Gastroesophageal sphincter (tissue), 4 donors: Measurements from ENCODE around the gene SLC38A5. TPM values are rescaled to one million over a fixed set of nuclear protein-coding genes. Genes with fewer than 3 reads are reported as not detected.

Source experiments
- ATAC-seq: fragments of 150-250 bp; one replicate; pipeline ENCODE4 v1.9.1; 2016; ENCODE audit warnings: mild to moderate bottlenecking, moderate library complexity
- H3K27ac ChIP-seq, 4 donors: fragments of 200-600 bp; sonication (generic) in 3 of 4; 1 replicate in 3 of 4; 2 replicates in 1 of 4; pipeline ENCODE4 v1.5.1; 2016 to 2019
- H3K27me3 ChIP-seq: fragments of 200-600 bp; sonication (generic); one replicate; pipeline ENCODE4 v1.5.1; 2019
- H3K36me3 ChIP-seq, 2 donors: fragments of 200-600 bp; sonication (generic); one replicate each; pipeline ENCODE4 v1.5.1; 2019; ENCODE audit warnings: control low read depth in 1 of 2
- H3K4me1 ChIP-seq, 3 donors: fragments of 200-600 bp; sonication (generic); 1 replicate in 2 of 3; 2 replicates in 1 of 3; pipeline ENCODE4 v1.5.1; 2016 to 2019; ENCODE audit warnings: control low read depth in 2 of 3
- H3K4me3 ChIP-seq, 2 donors: fragments of 200-600 bp; sonication (generic); one replicate each; pipeline ENCODE4 v1.5.1; 2019; ENCODE audit warnings: mild to moderate bottlenecking in 1 of 2, moderate library complexity in 1 of 2
- H3K9me3 ChIP-seq, 3 donors: fragments of 200-600 bp; sonication (generic); one replicate each; pipeline ENCODE4 v1.5.1; 2017 to 2019; ENCODE audit warnings: control low read depth in 2 of 3
- EP300 ChIP-seq: sonication (generic); formaldehyde crosslinking; IDR thresholded peaks from one replicate; pipeline ENCODE4 v1.6.1; 2017; ENCODE audit warnings: antibody characterized with exemption, mild to moderate bottlenecking
- POLR2A ChIP-seq, 2 donors: fragments of 450-650 bp; IDR thresholded peaks; one replicate each; pipeline ENCODE4 v1.6.1; 2017; ENCODE audit warnings: antibody characterized with exemption in 2 of 2, mild to moderate bottlenecking in 2 of 2, moderate library complexity in 1 of 2
- POLR2AphosphoS5 ChIP-seq: sonication (generic); formaldehyde crosslinking; IDR thresholded peaks from one replicate; pipeline ENCODE4 v1.6.1; 2017; ENCODE audit warnings: antibody characterized with exemption
- WGBS, 2 donors: methylation state at CpG; one replicate each; pipeline ENCODE4 v1.1.5; 2018; ENCODE audit warnings: low coverage in 1 of 2; 5-methylcytosine and 5-hydroxymethylcytosine counted together
- total RNA-seq, 4 donors: library from RNA; depleted of rRNA; stranded (reverse); fragments of >200 nt; gene quantifications; one replicate each; pipeline ENCODE4 v1.1.0, GENCODE V29; 2016
- TF ChIP-seq, protein P1 (sequence below), 4 experiments: fragments of 200-600 bp in 2 of 4; fragments of 450-650 bp in 2 of 4; sonication (generic) in 1 of 4; IDR thresholded peaks; one replicate each; pipeline ENCODE4 v1.5.1; 2017 to 2019; ENCODE audit warnings: antibody characterized with exemption in 4 of 4, mild to moderate bottlenecking in 2 of 4, moderate library complexity in 2 of 4

The SLC38A5 gene
- total RNA-seq, 4 donors from 2014 or later, result 4.2 to 7.9 (median 4.7) TPM

DNA sequence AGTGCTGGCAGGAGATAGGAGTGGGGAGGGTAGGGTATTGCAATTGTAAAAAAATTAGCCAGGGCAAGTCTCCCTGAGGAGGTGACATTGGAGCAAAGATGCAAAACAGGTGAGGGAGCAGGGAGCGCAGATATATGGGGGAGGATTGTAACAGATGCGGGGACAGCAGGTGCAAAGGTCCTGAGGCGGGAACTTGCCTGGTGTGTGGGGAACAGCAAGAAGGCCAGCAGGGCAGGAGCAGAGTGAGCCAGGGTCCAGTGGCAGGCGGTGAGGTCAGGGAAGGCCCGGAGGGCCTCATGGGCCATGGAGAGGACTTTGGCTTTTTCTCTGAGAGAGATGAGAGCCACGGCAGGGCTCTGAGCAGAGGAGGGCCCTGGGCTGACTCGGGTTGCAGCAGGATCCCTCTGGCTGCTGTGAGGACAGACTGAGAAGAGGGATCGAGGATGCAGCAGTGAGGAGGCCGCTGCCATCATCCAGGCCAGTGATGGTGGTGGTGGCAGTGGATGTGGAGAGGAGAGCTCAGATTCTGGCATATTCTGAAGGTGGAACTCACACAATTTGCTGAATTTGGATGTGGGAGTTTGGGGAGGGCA, 44.9 kb upstream of the SLC38A5 start:
- H3K27ac ChIP-seq, result no peak overlapping the region
- no peaks in the 10 kb centered on the region for H3K27me3 ChIP-seq
- no peak overlapping the region for H3K4me3 ChIP-seq
- H3K9me3 ChIP-seq, result no peaks in the 10 kb centered on the region
- ATAC-seq, result no peak
- no peak for TF ChIP-seq POLR2AphosphoS5
- TF ChIP-seq, protein P1, sequence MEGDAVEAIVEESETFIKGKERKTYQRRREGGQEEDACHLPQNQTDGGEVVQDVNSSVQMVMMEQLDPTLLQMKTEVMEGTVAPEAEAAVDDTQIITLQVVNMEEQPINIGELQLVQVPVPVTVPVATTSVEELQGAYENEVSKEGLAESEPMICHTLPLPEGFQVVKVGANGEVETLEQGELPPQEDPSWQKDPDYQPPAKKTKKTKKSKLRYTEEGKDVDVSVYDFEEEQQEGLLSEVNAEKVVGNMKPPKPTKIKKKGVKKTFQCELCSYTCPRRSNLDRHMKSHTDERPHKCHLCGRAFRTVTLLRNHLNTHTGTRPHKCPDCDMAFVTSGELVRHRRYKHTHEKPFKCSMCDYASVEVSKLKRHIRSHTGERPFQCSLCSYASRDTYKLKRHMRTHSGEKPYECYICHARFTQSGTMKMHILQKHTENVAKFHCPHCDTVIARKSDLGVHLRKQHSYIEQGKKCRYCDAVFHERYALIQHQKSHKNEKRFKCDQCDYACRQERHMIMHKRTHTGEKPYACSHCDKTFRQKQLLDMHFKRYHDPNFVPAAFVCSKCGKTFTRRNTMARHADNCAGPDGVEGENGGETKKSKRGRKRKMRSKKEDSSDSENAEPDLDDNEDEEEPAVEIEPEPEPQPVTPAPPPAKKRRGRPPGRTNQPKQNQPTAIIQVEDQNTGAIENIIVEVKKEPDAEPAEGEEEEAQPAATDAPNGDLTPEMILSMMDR (IDR thresholded peaks at IDR 0.05), result no peak
- no peak for TF ChIP-seq POLR2A (IDR thresholded peaks at IDR 0.05)
- no peak for TF ChIP-seq EP300
- peaks cover 0 to 36% of the 10 kb centered on the region in 2 donors for H3K36me3 ChIP-seq
- WGBS, 2 donors, result 95 to 100% methylated on average over 6 to 8 of the region's 9 CpGs
- H3K4me1 ChIP-seq, result peaks cover 0 to 3% (median 0%) of the 10 kb centered on the region in 3 donors

DNA sequence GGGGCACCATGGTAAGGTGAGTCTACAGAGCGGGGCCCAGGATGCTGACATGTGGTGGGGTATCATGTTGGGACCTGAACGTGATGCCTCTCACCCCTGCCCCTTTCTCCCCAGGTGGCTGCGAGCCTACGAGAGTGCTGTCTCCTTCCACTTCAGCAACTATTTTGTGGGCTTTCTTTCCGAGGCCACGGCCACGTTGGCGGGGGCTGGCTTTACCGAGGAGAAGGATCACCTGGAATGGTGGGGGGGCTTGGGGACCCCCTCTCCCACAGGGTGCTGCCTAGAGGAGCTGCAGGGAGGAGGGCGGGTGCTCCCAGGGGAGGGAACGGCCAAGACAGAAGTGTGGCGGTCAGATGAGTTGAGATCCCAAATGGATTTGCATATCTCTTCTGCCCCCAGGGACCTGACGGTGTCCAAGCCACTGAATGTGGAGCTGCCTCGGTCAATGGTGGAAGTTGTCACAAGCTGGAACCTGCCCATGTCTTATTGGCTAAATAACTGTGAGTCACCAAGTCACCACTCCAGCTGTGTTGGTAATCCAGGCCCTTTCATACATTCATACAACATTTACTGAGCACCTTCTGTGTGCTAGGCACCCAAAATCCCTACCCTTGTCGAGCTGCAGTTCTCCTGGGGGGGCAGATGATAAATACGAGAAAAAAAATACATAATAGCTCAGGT, 44.2 kb upstream of the SLC38A5 start:
- TF ChIP-seq POLR2A (IDR thresholded peaks at IDR 0.05) (no peak), POLR2AphosphoS5 (no peak), EP300 (no peak)
- TF ChIP-seq, protein P1 (IDR thresholded peaks at IDR 0.05), result no peak
- peaks cover 0 to 36% of the 10 kb centered on the region in 2 donors for H3K36me3 ChIP-seq
- no peaks in the 10 kb centered on the region for H3K9me3 ChIP-seq
- no peaks in the 10 kb centered on the region for H3K27me3 ChIP-seq
- H3K4me1 ChIP-seq, result peaks cover 0 to 10% (median 0%) of the 10 kb centered on the region in 3 donors
- no peak for ATAC-seq
- H3K27ac ChIP-seq, result no peak overlapping the region
- WGBS, 2 donors, result 60 to 100% methylated on average over 1 of the region's 16 CpGs
- no peak overlapping the region for H3K4me3 ChIP-seq

DNA sequence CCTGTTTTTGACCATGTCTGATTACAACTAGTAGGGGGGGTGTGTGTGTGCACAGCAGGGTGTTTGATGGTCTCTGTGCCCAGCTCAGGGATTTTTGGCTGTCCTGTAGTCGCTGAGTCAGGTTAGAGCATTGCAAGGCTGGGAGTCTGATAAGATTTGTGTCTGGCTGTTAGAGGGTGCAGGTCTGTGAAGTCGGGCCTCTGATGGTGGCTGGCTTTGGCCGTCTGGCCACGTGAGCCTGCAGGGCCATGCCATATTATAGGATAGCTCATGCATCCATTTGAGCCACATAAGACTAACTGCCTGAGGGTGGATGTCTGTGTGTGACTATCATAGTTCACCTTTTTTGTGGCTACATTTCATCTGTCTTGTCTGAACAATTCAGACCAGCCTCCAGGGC, 43.6 kb upstream of the SLC38A5 start:
- TF ChIP-seq, protein P1 (IDR thresholded peaks at IDR 0.05), result no peak
- TF ChIP-seq POLR2A (IDR thresholded peaks at IDR 0.05) (no peak), POLR2AphosphoS5 (no peak), EP300 (no peak)
- Histone ChIP-seq H3K27ac (no peak overlapping the region), H3K4me1 (peaks cover 0 to 11% (median 0%) of the 10 kb centered on the region in 3 donors), H3K27me3 (no peaks in the 10 kb centered on the region), H3K4me3 (no peak overlapping the region), H3K9me3 (no peaks in the 10 kb centered on the region), H3K36me3 (peaks cover 0 to 36% of the 10 kb centered on the region in 2 donors)
- no peak for ATAC-seq
- WGBS, 2 donors, result 63% methylated on average over 2 of the region's 4 CpGs; no CpG with 5 or more reads in 1 of the 2 donors

DNA sequence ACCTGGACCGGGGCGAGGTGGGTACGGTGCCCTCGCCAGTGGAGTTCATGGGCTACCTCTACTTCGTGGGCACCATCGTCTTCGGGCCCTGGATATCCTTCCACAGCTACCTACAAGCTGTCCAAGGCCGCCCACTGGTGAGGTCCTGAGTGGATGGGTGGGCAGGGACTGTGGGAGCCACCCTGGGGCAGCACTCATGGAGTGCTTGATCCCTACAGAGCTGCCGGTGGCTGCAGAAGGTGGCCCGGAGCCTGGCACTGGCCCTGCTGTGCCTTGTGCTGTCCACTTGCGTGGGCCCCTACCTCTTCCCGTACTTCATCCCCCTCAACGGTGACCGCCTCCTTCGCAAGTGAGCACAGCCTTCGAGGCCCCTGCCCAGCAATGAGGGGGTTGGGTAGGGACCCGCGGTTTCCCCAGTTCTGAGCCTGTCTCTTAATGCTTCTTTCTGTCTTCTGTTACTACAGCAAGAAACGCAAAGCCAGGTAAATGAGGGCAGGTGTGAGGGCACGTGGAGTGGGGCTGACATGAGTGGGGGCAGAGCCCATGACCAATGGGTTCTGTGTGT, 42.4 kb upstream of the SLC38A5 start:
- no peak for TF ChIP-seq EP300
- TF ChIP-seq, protein P1 (IDR thresholded peaks at IDR 0.05), result no peak
- no peak for TF ChIP-seq POLR2A (IDR thresholded peaks at IDR 0.05)
- TF ChIP-seq POLR2AphosphoS5, result no peak
- Histone ChIP-seq H3K27ac (no peak overlapping the region), H3K4me3 (no peak overlapping the region), H3K4me1 (peaks cover 0 to 11% (median 0%) of the 10 kb centered on the region in 3 donors), H3K27me3 (no peaks in the 10 kb centered on the region), H3K9me3 (no peaks in the 10 kb centered on the region), H3K36me3 (peaks cover 0 to 36% of the 10 kb centered on the region in 2 donors)
- ATAC-seq, result no peak
- WGBS, 2 donors, result no CpG with 5 or more reads among the region's 20 CpGs
